CD4-positive, alpha-beta T cell treated with Interleukin-1 beta for 1 hour (primary cell): ENCODE data around the gene TMEM158.

ENCODE experiments used
- DNase-seq, 2 donors: peaks; one replicate each; pipeline ENCODE4 v3.0.0-alpha.2; 2020 to 2022

Gene TMEM158

DNA sequence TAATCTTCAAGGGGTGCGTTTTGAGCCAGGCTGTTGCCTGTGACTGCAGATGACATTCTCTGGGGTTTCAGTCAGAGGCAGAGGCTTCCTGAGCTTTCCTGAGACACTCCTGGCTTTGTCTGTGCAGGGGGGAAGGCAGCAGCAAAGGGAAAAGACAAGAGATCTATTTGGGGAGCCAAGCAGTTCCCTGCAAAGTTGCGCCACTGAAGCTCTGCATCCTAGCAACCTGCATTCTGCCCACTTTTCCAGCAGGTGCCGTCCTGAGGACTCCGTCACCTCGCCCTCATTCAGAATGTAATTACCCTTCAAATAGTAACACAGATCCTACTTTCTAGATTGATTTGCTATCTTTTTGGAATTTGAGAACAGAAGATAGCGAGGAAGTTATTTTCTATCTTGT is 1.9 kb upstream of the TMEM158 start:
- DNase-seq: no peak

DNA sequence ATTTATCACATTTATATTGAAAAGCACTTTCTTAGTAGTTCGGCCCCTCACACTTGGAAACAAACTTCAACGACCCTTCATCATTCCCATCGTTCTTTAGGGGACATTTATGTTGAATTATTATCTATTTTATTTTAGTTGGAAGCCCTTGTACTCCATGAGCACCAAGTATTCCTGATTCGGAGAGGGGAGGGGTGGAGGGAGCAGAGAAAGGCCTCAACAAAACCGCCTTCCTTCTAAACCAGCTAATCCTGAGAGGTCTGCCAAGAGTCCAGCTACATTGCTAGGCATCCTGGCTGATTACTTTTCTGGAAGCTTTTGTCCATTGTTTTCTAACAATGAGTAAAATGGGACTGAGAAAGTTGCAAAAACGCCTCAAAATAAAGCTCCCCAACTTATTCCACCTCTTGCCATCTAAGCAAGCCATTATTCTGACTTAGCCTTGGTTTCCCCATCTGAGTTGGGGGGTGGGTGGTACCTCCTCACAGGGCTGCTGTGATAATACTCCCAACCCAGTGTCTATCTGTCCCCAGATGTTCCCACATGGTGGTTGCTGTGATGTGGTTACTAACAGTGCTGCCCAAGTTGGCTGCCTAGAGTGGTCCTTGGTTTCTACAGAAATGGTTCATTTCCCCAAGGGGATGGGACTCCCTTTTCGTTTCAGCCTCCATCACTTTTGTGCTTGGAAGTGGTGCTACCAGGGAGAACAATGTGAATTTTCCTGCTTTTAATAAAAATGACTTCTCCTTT is 1.2 kb upstream of the TMEM158 start:
- no peak for DNase-seq

DNA sequence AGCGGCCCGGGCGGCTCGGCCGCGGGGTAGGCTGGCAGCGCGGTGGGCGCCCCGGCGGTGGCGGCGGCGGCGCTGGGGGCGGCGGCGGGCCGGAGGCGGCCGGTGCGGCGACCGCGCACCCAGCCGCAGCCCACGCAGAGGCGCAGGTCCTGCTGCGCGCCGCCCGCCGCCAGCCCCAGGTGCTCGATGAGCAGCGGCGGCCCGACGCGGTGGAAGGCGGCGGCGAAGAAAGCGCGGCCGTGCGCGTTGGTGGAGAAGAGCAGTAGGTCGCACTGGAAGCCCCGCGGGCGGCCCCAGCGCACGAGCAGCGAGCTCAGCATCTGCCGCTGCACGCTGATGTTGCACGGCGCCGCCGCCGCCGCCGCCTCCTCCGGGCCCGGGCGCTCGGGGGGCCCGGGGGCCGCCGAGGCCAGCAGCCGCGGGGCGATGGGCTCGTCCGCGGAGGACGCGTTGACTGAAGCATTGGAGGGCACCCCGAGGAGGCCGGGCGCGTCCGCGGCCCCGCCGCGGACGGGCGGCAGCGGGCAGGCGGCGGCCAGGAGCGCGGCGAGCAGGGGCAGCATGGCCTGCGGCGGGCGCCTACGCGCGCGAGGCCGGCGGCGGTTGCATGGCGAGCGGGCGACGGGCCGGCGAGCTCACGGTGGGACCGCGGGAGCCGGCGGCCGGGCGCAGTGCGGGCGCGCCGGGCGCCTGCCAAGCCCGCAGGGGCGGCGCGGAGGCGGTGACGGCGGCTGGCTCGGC is 452 bp downstream of the TMEM158 start:
- DNase-seq: peak in 1 of 2 donors; percentile 23

- peak in 1 of 2 donors; percentile 48 for DNase-seq
Observed at GRCh38 chr3:45224824-45225464, 1.1 kb downstream of the TMEM158 start.

- DNase-seq: no peak
Observed at GRCh38 chr3:45223889-45224727, 2.0 kb downstream of the TMEM158 start.

- no peak for DNase-seq
Observed at GRCh38 chr3:45219694-45220093, 6.4 kb downstream of the TMEM158 start.

DNA sequence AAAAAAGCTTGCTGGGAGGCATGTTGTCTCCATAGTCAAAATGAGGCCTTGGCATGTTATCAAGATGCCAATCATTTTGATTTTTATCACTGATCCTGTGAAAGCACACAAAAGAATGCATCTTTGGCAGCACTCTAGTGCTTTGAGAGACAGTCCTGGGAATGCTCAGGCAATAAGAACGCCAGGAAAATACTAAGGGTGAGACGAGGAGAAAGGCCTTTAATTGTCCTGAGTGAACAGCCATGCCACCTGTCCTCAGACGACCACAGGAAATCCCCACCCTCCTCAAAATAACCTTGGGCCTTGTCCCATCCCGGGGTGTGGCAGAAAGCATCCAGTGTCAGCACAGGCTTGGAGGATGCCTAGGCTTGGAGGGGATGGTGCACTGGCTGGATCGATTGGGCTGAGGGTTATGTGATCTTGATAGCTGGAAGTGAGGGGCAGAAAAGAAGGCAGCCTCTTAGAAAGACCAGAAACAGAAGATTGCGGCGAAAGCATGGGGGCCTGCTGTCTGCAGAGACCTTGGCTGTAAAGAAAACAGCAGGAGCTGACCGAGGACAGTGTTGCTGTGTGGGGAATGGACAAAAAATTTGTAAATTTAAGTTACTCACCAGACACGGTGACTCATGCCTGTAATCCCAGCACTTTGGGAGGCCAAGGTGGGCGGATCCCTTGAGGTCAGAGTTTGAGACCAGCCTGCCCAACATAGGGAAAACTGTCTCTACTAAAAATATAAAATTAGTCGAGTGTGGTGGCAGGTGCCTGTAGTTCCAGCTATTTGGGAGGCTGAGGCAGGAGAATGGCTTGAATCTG is 7.3 kb downstream of the TMEM158 start:
- DNase-seq: no peak

DNA sequence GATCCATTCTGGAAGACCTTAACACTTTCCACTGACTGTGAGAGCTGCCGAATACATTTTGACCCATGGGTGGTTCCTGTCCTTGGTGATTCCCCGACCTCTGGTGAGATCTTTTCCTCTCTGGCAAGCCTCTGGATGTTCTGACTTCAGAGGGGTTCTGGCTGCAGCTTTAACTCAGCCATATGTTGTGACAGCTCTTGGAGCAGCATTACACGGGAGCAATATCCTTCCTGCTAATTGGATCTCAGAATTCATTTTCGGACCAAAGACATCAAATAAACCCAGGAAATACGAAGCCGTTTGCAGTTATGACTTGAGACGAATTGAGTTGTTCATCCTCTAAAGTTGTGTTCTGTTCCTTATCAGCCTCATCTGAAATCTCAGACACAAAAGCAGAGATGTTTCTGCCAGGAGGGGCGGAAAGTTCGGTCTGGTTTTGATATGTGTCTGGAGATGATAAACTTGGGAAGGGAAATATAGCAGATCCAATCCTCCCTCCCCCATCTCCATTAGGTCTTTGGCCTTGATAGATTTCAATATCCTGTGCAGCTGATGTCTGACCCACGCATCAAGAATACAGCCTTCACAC is 10.0 kb downstream of the TMEM158 start:
- DNase-seq: no peak

- no peak for DNase-seq
Observed at GRCh38 chr3:45215466-45215865, 10.6 kb downstream of the TMEM158 start.

GRCh38 chr3:45214061-45214680 is 11.9 kb downstream of the TMEM158 start:
- DNase-seq: no peak

GRCh38 chr3:45212095-45212468 is 14.0 kb downstream of the TMEM158 start:
- DNase-seq: no peak

GRCh38 chr3:45211466-45212094 is 14.5 kb downstream of the TMEM158 start:
- DNase-seq: no peak

GRCh38 chr3:45210308-45211041 is 15.6 kb downstream of the TMEM158 start:
- DNase-seq: peak; percentile 79 to 80

DNA sequence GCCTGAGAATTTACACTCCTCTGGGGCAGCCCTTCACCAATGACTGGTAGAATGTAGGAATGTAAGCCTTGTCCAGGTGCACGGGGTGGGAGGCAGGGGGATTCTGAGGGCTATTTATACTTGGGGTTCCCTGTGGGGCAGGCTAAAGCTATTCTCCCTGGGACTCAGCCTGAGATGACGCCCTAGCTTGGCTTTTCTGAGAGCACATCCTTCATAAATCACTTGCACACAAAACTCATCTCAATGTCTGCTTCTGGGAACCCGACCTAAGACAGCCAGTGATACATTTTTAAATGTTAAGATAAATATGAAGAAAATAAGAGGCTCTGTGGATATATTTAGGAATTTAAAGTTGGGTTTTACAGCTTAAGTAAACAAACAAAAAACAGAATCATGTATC is 16.6 kb downstream of the TMEM158 start:
- no peak for DNase-seq

- DNase-seq: no peak
Observed at GRCh38 chr3:45208586-45208985, 17.5 kb downstream of the TMEM158 start.

DNA sequence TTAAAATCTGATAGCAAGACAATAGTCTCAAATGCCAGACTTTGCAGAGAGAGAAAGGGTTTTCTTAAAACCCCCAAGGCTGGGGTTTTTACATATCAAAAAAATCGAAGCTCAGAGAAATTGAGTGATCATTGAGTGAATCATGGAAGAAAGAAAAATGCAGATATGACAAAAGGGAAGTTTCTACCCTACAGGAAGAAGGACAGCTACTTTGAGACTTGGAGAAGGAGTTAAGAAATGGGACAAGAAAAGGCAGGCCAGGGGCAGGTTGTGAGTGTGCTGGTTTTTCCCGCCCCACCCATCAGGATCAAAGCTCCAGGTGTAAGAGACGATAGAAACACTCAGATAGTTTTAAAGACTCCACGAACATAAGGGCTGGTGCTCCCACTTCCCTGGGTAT is 18.6 kb downstream of the TMEM158 start:
- DNase-seq: no peak

GRCh38 chr3:45205126-45205525 is 21.0 kb downstream of the TMEM158 start:
- peak in 1 of 2 donors; percentile 5 for DNase-seq

GRCh38 chr3:45204136-45204535 is 22.0 kb downstream of the TMEM158 start:
- no peak for DNase-seq

GRCh38 chr3:45199837-45200648 is 26.0 kb downstream of the TMEM158 start:
- DNase-seq: no peak
